GM19324 (cell line): ENCODE results near the gene AS3MT.
"Not testable (repeated sequence)": the region's sequence is repeated elsewhere in the genome, so short reads cannot be mapped to it uniquely, and the experiment has no call there.

Source experiments
- ATAC-seq: cut with Tn5 transposase; IDR thresholded peaks from one replicate; pipeline ENCODE4 v1.9.1; 2021; ENCODE audit warnings: mild to moderate bottlenecking, moderate library complexity; ENCODE audit not compliant: unreplicated experiment, low FRiP score

Gene AS3MT, protein sequence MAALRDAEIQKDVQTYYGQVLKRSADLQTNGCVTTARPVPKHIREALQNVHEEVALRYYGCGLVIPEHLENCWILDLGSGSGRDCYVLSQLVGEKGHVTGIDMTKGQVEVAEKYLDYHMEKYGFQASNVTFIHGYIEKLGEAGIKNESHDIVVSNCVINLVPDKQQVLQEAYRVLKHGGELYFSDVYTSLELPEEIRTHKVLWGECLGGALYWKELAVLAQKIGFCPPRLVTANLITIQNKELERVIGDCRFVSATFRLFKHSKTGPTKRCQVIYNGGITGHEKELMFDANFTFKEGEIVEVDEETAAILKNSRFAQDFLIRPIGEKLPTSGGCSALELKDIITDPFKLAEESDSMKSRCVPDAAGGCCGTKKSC

GRCh38 chr10:102869258-102870198, at the start of gene AS3MT:
AS3MT (plus strand) TSS chr10:102869470; CDS start chr10:102869593, 123 bp downstream.
- ATAC-seq, result no peak

DNA sequence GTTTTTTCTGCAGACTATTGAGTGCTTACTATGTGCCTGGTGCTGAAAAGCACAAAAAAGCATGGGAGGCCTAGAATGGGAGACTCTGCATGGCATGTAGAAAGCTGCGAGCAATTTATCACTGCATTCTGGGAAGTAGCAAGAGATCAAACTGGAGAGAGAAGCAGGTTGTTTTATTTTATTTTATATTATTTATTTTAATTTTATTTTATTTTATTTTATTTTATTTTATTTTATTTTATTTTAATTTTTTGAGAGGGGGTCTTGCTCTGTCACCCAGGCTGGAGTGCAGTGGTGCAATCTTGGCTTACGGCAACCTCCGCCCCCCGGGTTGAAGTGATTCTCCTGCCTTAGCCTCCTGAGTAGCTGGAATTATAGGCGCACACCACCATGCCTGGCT, 49.3 kb upstream of the AS3MT start:
- ATAC-seq, result not testable (repeated sequence)

DNA sequence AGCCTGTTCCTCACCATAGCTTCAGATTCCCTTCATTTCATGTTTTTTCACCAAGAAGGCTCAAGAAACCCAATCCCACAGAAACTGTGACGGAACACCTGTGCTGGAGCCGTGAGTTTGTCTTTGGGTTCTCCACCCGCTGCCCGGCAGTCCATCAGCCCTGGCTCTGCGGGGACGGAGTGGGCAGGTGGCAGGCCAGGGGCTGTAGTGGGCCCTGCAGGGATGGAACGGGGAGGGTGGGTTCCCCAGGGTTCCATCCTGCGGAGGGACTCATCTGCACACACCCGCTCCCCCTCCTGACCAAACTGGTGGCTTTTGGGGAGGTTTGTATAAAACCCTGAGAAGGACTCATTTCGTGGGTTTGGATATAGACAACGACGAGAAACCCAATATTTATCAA, 47.0 kb upstream of the AS3MT start:
- no peak for ATAC-seq

GRCh38 chr10:102824664-102825063, 44.6 kb upstream of the AS3MT start:
- ATAC-seq, result no peak

- no peak for ATAC-seq
These were observed 43.0 kb upstream of the AS3MT start for GRCh38 chr10:102826148-102826796.

- ATAC-seq, result no peak
These were observed 41.7 kb upstream of the AS3MT start for GRCh38 chr10:102827597-102827975.

- no peak for ATAC-seq
These were observed 37.8 kb upstream of the AS3MT start for GRCh38 chr10:102831322-102832071.

GRCh38 chr10:102832248-102832647, 37.0 kb upstream of the AS3MT start:
- ATAC-seq, result no peak

DNA sequence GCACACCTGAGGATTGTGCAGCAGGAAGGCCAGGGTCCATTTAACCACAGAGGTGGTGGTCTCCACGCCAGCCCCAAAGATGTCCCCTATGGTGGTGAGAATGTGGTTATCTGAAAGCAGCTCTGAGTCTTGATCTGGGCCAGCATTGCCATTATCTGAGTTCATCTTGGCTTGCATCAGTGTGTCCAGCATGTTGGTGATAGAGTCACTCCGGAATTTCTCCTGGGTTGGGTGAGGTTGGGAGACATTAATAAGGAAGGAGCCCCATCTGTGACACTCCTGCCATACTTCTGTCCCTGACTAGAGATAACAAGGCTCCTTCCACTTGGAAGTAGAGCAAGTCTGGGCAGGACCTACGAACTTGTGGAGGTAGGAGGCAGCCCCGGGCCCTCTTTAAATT, 36.3 kb upstream of the AS3MT start:
- no peak for ATAC-seq

- no peak for ATAC-seq
These were observed 35.1 kb upstream of the AS3MT start for GRCh38 chr10:102834143-102834542.

GRCh38 chr10:102835007-102835482, 34.2 kb upstream of the AS3MT start:
- ATAC-seq, result no peak

DNA sequence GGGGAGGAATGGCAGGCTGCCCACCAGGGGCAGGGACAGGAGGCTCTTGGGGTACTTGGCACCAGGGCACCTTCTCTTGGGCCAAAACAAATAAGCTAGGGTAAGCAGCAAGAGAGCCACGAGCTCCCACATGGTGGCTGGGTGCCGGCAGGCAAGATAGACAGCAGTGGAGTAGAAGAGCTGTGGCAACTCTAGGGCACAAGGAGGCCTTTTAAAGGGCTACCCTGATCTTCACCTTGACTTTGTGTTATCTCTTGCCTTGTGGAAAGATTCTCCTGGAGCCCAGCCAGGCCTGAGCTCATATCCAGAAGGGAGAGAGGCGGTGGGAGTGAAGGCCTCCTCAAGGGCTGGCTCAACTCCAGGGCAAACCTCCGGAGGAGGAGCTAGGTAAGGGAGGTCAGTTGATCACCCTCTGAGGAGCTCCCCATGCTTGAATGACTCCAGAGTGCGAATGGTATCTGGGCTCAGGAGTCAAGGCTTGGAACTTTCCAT, 32.0 kb upstream of the AS3MT start, which contains the start of gene CYP17A1:
TSS of gene CYP17A1 (minus strand) at position 184 of the 492 bp plus-strand sequence. CDS start at position 132, 52 bp downstream.
- no peak for ATAC-seq

GRCh38 chr10:102838276-102838927, 30.9 kb upstream of the AS3MT start:
- ATAC-seq, result not testable (repeated sequence)

DNA sequence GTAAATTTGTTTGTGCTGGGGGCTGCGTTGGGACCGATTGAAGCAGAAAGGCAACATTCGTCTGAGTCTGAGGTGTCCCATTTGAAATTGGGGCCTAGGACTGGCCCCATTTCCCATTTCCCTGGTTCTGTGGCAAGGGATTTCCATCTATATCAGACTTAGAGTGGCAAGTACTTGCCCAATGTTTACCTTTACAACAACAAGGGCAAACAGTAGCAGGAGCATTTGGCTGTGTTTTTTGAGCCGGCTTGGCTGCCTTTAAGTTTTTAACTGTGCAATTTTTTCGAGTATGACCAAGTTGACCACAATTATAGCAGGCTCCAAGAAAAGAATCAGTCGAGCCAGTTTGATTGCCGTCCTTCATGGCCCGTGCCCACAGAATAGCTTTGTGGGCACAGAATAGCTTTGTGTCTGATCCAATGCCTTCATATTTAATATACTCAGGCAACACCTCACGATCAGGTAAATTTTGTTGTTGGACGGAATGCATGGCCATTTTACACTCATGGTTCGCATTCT, 27.4 kb upstream of the AS3MT start:
- ATAC-seq, result no peak

GRCh38 chr10:102843139-102843538, 26.1 kb upstream of the AS3MT start:
- ATAC-seq, result not testable (repeated sequence)

GRCh38 chr10:102844190-102844776, 25.0 kb upstream of the AS3MT start:
- ATAC-seq, result not testable (repeated sequence)

DNA sequence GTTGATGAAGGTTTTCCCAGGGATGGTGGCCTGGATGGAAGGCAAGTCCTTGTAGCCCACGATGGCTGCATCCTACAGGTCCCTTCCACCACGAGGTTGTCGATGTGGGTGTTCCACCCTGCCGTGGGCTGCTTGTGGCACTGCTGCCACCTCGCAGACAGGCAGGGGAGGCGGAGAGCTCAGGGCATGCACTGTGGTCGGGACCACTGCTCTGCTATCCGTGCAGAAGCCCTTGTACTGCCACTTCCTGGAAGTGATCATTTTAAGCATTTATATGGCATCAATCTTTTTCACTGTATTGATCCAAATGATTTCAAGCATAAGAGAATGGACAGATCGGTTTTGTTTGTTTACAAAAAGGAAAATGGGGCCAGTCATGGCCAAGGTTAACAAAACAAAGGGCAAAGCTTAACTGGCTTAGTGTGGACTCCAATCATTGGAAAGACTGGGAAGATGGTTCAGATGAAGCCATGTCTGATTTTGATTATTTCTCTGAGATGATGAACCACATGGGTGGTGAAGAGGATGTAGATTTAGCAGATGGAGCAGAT, 23.8 kb upstream of the AS3MT start:
- ATAC-seq, result no peak

- ATAC-seq, result no peak
These were observed 19.2 kb upstream of the AS3MT start for GRCh38 chr10:102850025-102850518.
